Choroid plexus epithelial cell (primary cell): ENCODE results near the gene UGT1A8.

ENCODE experiments used
- DNase-seq: peaks from one replicate; pipeline ENCODE4 v3.0.0-alpha.2; 2010; ENCODE audit warnings: low read depth
- H3K4me3 ChIP-seq: 2 replicates; pipeline ENCODE4 v1.5.1; 2011; ENCODE audit warnings: low read depth, mild to moderate bottlenecking, control low read depth, low read length, moderate library complexity
- CTCF ChIP-seq: conservative IDR thresholded peaks from 2 replicates; pipeline ENCODE4 v1.5.1; 2011; ENCODE audit warnings: low read depth, mild to moderate bottlenecking, control low read depth, inconsistent platforms, low read length, moderate library complexity

UGT1A8 gene

GRCh38 chr2:233799716-233800115 is 182.3 kb downstream of the UGT1A8 start:
- H3K4me3 ChIP-seq = no peak overlapping the region
- no peak for TF ChIP-seq CTCF
- DNase-seq = no peak

- TF ChIP-seq CTCF = no peak
Observed at GRCh38 chr2:233800208-233800607, 182.8 kb downstream of the UGT1A8 start.

GRCh38 chr2:233801357-233802131 is 184.1 kb downstream of the UGT1A8 start:
- H3K4me3 ChIP-seq = no peak overlapping the region
- TF ChIP-seq CTCF = no peak
- DNase-seq = peak; percentile 11

More at GRCh38 chr2:233800208-233800607, 182.8 kb downstream of the UGT1A8 start:
- no peak overlapping the region for H3K4me3 ChIP-seq
- no peak for DNase-seq

GRCh38 chr2:233802132-233802815 is 184.8 kb downstream of the UGT1A8 start:
- H3K4me3 ChIP-seq = no peak overlapping the region
- no peak for TF ChIP-seq CTCF
- no peak for DNase-seq

- no peak for TF ChIP-seq CTCF
- no peak for DNase-seq
- no peak overlapping the region for H3K4me3 ChIP-seq
Observed at GRCh38 chr2:233803292-233803911, 186.0 kb downstream of the UGT1A8 start.

GRCh38 chr2:233803994-233804393 is 186.6 kb downstream of the UGT1A8 start:
- no peak for TF ChIP-seq CTCF
- no peak overlapping the region for H3K4me3 ChIP-seq
- DNase-seq = no peak
